ENCODE data around the gene DCN. TPM values are rescaled to one million over a fixed set of nuclear protein-coding genes. Genes with fewer than 3 reads are reported as not detected.
A peak's percentile ranks its signal among the peaks of the same experiment; 100 is the strongest.

The DCN gene
- total RNA-seq, 1 donor from 2014 or later, result 32.6 TPM

DNA sequence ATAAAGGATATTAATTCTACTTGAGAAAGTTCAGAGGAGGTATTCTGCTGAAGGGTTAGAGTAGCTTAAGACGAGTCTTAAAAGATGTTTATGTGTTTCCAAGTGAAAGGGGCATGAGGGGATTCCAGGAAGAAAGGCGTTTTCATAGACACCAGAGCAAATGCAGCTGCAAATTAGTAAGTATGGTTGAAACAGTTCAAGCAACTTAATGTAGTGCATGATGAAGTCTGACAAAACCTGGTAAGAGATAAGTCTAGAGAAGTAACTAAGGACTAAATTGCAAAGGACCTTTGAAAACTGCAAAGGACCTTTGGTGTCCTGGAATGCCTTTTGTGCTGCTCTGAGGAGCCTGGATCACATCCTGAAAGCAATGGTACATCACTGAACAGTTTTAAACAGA is 82.8 kb downstream of the DCN start:
- FAIRE-seq (no peak), DNase-seq (ENCODE audit: low read depth) (no peak)
- Histone ChIP-seq H3K27me3 (ENCODE audit: control insufficient read depth, insufficient read depth, low read length) (peaks cover 2% of the 10 kb centered on the region), H3K36me3 (ENCODE audit: control insufficient read depth, insufficient read depth, low read length) (no peaks in the 10 kb centered on the region), H3K4me3 (ENCODE audit: low read depth, low read length) (no peak overlapping the region)
- TF ChIP-seq, protein P1, sequence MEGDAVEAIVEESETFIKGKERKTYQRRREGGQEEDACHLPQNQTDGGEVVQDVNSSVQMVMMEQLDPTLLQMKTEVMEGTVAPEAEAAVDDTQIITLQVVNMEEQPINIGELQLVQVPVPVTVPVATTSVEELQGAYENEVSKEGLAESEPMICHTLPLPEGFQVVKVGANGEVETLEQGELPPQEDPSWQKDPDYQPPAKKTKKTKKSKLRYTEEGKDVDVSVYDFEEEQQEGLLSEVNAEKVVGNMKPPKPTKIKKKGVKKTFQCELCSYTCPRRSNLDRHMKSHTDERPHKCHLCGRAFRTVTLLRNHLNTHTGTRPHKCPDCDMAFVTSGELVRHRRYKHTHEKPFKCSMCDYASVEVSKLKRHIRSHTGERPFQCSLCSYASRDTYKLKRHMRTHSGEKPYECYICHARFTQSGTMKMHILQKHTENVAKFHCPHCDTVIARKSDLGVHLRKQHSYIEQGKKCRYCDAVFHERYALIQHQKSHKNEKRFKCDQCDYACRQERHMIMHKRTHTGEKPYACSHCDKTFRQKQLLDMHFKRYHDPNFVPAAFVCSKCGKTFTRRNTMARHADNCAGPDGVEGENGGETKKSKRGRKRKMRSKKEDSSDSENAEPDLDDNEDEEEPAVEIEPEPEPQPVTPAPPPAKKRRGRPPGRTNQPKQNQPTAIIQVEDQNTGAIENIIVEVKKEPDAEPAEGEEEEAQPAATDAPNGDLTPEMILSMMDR (IDR thresholded peaks at IDR 0.05; ENCODE audit: insufficient read depth, low read length, severe bottlenecking), result no peak

- H3K4me3 ChIP-seq (ENCODE audit: low read depth, low read length), result no peak overlapping the region
- no peaks in the 10 kb centered on the region for H3K36me3 ChIP-seq (ENCODE audit: control insufficient read depth, insufficient read depth, low read length)
- peaks cover 2% of the 10 kb centered on the region for H3K27me3 ChIP-seq (ENCODE audit: control insufficient read depth, insufficient read depth, low read length)
- no peak for FAIRE-seq
- TF ChIP-seq, protein P1 (IDR thresholded peaks at IDR 0.05; ENCODE audit: insufficient read depth, low read length, severe bottlenecking), result no peak
- DNase-seq (ENCODE audit: low read depth), result no peak
These were observed 83.3 kb downstream of the DCN start for GRCh38 chr12:91099341-91099740.

GRCh38 chr12:91098941-91099340 is 83.7 kb downstream of the DCN start:
- DNase-seq (ENCODE audit: low read depth) (peak; percentile 78), FAIRE-seq (no peak)
- H3K4me3 ChIP-seq (ENCODE audit: low read depth, low read length), result no peak overlapping the region

GRCh38 chr12:91098461-91098860 is 84.2 kb downstream of the DCN start:
- H3K4me3 ChIP-seq (ENCODE audit: low read depth, low read length), result no peak overlapping the region
- peaks cover 2% of the 10 kb centered on the region for H3K27me3 ChIP-seq (ENCODE audit: control insufficient read depth, insufficient read depth, low read length)
- no peaks in the 10 kb centered on the region for H3K36me3 ChIP-seq (ENCODE audit: control insufficient read depth, insufficient read depth, low read length)
- FAIRE-seq (no peak), DNase-seq (ENCODE audit: low read depth) (no peak)
- TF ChIP-seq, protein P1 (IDR thresholded peaks at IDR 0.05; ENCODE audit: insufficient read depth, low read length, severe bottlenecking), result no peak

More at GRCh38 chr12:91098941-91099340, 83.7 kb downstream of the DCN start:
- Histone ChIP-seq H3K27me3 (ENCODE audit: control insufficient read depth, insufficient read depth, low read length) (peaks cover 2% of the 10 kb centered on the region), H3K36me3 (ENCODE audit: control insufficient read depth, insufficient read depth, low read length) (no peaks in the 10 kb centered on the region)
- TF ChIP-seq, protein P1 (IDR thresholded peaks at IDR 0.05; ENCODE audit: insufficient read depth, low read length, severe bottlenecking), result no peak

DNA sequence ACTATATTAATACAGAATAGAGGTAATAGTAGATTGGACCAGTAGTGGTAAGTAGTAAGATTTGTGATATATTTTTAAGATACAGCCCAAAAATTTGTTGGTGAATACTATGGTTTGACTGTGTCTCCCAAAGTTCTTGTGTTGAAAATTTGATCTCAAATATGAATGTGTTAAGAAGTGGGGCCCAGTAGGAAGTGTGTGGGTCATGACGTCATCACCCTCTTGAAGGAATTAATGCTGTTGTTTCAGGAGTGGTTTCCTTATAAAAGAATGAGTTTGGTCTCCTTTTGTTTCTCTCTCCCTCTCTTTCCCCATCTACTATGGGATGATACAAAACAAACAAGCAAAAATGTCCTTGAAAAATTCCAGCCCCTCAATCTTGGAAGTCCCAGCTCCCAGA is 87.7 kb downstream of the DCN start:
- H3K27me3 ChIP-seq (ENCODE audit: control insufficient read depth, insufficient read depth, low read length), result peaks cover 2% of the 10 kb centered on the region
- TF ChIP-seq, protein P1 (IDR thresholded peaks at IDR 0.05; ENCODE audit: insufficient read depth, low read length, severe bottlenecking), result no peak
- H3K36me3 ChIP-seq (ENCODE audit: control insufficient read depth, insufficient read depth, low read length), result no peaks in the 10 kb centered on the region
- H3K4me3 ChIP-seq (ENCODE audit: low read depth, low read length), result no peak overlapping the region
- no peak for DNase-seq (ENCODE audit: low read depth)
- no peak for FAIRE-seq

DNA sequence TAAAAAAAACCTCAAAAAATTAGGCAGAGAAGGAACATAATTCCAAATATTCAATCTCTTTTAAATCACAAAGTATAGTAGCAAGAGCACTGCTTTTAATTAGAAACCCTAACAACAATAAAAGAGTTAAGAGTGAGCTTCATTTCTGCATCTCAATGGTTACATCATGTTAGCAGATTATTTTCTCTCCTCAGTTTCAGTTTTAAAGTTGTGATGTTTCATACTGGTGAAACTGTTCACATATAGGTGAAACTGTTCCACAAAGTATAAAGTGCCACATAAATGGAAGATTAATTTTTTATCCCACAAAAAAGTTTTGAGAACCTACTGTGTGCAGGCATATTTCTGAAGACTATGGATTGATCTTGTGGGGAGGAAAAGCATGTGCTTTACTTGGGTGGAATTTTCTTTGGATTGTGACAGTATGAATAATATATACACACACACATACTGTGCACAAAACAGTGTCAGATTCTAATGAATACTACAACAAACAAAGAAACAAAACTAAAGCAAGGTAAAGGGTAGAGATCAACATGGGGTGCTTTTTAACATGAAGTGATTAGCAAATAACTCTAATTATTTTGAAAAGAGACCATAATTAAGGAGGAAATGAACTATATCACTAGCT is 88.5 kb downstream of the DCN start:
- no peak for FAIRE-seq
- Histone ChIP-seq H3K4me3 (ENCODE audit: low read depth, low read length) (no peak overlapping the region), H3K36me3 (ENCODE audit: control insufficient read depth, insufficient read depth, low read length) (no peaks in the 10 kb centered on the region), H3K27me3 (ENCODE audit: control insufficient read depth, insufficient read depth, low read length) (no peaks in the 10 kb centered on the region)
- TF ChIP-seq, protein P1 (IDR thresholded peaks at IDR 0.05; ENCODE audit: insufficient read depth, low read length, severe bottlenecking), result no peak
- DNase-seq (ENCODE audit: low read depth), result peak; percentile 32
